ENCODE measurements around the gene RALGPS1. TPM values are rescaled to one million over a fixed set of nuclear protein-coding genes. Genes with fewer than 3 reads are reported as not detected.
"Not testable (repeated sequence)": the region's sequence is repeated elsewhere in the genome, so short reads cannot be mapped to it uniquely, and the experiment has no call there.

RALGPS1 gene
- total RNA-seq, 2 donors from 2014 or later: 1.4 to 13.8 TPM

GRCh38 chr9:127159949-127160610 lies 245.5 kb downstream of the RALGPS1 start:
- no peaks in the 10 kb centered on the region for H3K36me3 Mint-ChIP-seq
- DNase-seq (ENCODE audit: low spot score in 2 of 2): peak in 1 of 2 donors; percentile 44
- no peak for ATAC-seq

GRCh38 chr9:127161081-127161624 lies 246.6 kb downstream of the RALGPS1 start:
- H3K36me3 Mint-ChIP-seq: no peaks in the 10 kb centered on the region
- H3K27ac Mint-ChIP-seq: no peak overlapping the region

More at GRCh38 chr9:127159949-127160610, 245.5 kb downstream of the RALGPS1 start:
- Mint-ChIP-seq H3K27ac (no peak overlapping the region), H3K9me3 (no peaks in the 10 kb centered on the region)

GRCh38 chr9:127162046-127162863 lies 247.7 kb downstream of the RALGPS1 start:
- DNase-seq (ENCODE audit: low spot score in 2 of 2) (peak in 1 of 2 donors; percentile 37), ATAC-seq (peak; percentile 31 to 75)
- H3K36me3 Mint-ChIP-seq: no peaks in the 10 kb centered on the region
- no peak overlapping the region for H3K27ac Mint-ChIP-seq
- no peaks in the 10 kb centered on the region for H3K9me3 Mint-ChIP-seq

More at GRCh38 chr9:127161081-127161624, 246.6 kb downstream of the RALGPS1 start:
- DNase-seq (ENCODE audit: low spot score in 2 of 2) (peak in 1 of 2 donors; percentile 38), ATAC-seq (no peak)
- H3K9me3 Mint-ChIP-seq: no peaks in the 10 kb centered on the region

- Mint-ChIP-seq H3K9me3 (no peaks in the 10 kb centered on the region), H3K36me3 (no peaks in the 10 kb centered on the region), H3K27ac (no peak overlapping the region)
- ATAC-seq (no peak), DNase-seq (ENCODE audit: low spot score in 2 of 2) (no peak)
Observed at GRCh38 chr9:127162864-127163365, 248.3 kb downstream of the RALGPS1 start.

- H3K36me3 Mint-ChIP-seq: no peaks in the 10 kb centered on the region
- peak; percentile 39 to 69 for ATAC-seq
- H3K27ac Mint-ChIP-seq: no peak overlapping the region
- DNase-seq (ENCODE audit: low spot score in 2 of 2): no peak
- no peaks in the 10 kb centered on the region for H3K9me3 Mint-ChIP-seq
Observed at GRCh38 chr9:127163409-127163808, 248.8 kb downstream of the RALGPS1 start.

- H3K36me3 Mint-ChIP-seq: no peaks in the 10 kb centered on the region
- H3K27ac Mint-ChIP-seq: peak overlapping the region in 1 of 2 donors; percentile 48
- no peaks in the 10 kb centered on the region for H3K9me3 Mint-ChIP-seq
- no peak for ATAC-seq
- DNase-seq (ENCODE audit: low spot score in 2 of 2): no peak
Observed at GRCh38 chr9:127165116-127165515, 250.5 kb downstream of the RALGPS1 start.

GRCh38 chr9:127166111-127166510 lies 251.5 kb downstream of the RALGPS1 start:
- H3K9me3 Mint-ChIP-seq: no peaks in the 10 kb centered on the region
- no peak overlapping the region for H3K27ac Mint-ChIP-seq
- DNase-seq (ENCODE audit: low spot score in 2 of 2) (no peak), ATAC-seq (no peak)
- no peaks in the 10 kb centered on the region for H3K36me3 Mint-ChIP-seq

GRCh38 chr9:127166651-127167524 lies 252.3 kb downstream of the RALGPS1 start:
- H3K27ac Mint-ChIP-seq: no peak overlapping the region
- ATAC-seq (no peak), DNase-seq (ENCODE audit: low spot score in 2 of 2) (no peak)
- no peaks in the 10 kb centered on the region for H3K36me3 Mint-ChIP-seq
- H3K9me3 Mint-ChIP-seq: no peaks in the 10 kb centered on the region

- DNase-seq (ENCODE audit: low spot score in 2 of 2) (no peak), ATAC-seq (no peak)
- Mint-ChIP-seq H3K27ac (peak overlapping the region in 1 of 2 donors; percentile 28), H3K9me3 (no peaks in the 10 kb centered on the region), H3K36me3 (no peaks in the 10 kb centered on the region)
Observed at GRCh38 chr9:127167560-127168326, 253.2 kb downstream of the RALGPS1 start.

GRCh38 chr9:127168756-127169574 lies 254.4 kb downstream of the RALGPS1 start:
- DNase-seq (ENCODE audit: low spot score in 2 of 2) (no peak), ATAC-seq (no peak)
- Mint-ChIP-seq H3K36me3 (no peaks in the 10 kb centered on the region), H3K9me3 (no peaks in the 10 kb centered on the region), H3K27ac (no peak overlapping the region)

GRCh38 chr9:127169575-127169883 lies 254.9 kb downstream of the RALGPS1 start:
- no peak for ATAC-seq
- no peak overlapping the region for H3K27ac Mint-ChIP-seq
- no peaks in the 10 kb centered on the region for H3K9me3 Mint-ChIP-seq
- DNase-seq (ENCODE audit: low spot score in 2 of 2): no peak
- no peaks in the 10 kb centered on the region for H3K36me3 Mint-ChIP-seq

GRCh38 chr9:127170103-127170502 lies 255.5 kb downstream of the RALGPS1 start:
- Mint-ChIP-seq H3K9me3 (no peaks in the 10 kb centered on the region), H3K27ac (no peak overlapping the region), H3K36me3 (no peaks in the 10 kb centered on the region)
- ATAC-seq: no peak
- DNase-seq (ENCODE audit: low spot score in 2 of 2): no peak

GRCh38 chr9:127170652-127171051 lies 256.1 kb downstream of the RALGPS1 start:
- DNase-seq (ENCODE audit: low spot score in 2 of 2) (no peak), ATAC-seq (no peak)
- no peaks in the 10 kb centered on the region for H3K36me3 Mint-ChIP-seq
- H3K9me3 Mint-ChIP-seq: no peaks in the 10 kb centered on the region
- no peak overlapping the region for H3K27ac Mint-ChIP-seq

GRCh38 chr9:127171348-127171747 lies 256.8 kb downstream of the RALGPS1 start:
- H3K36me3 Mint-ChIP-seq, H3K27ac Mint-ChIP-seq, ATAC-seq: not testable (repeated sequence)

GRCh38 chr9:127172066-127172707 lies 257.6 kb downstream of the RALGPS1 start:
- no peaks in the 10 kb centered on the region for H3K9me3 Mint-ChIP-seq
- no peaks in the 10 kb centered on the region for H3K36me3 Mint-ChIP-seq
- H3K27ac Mint-ChIP-seq: no peak overlapping the region
- no peak for ATAC-seq
- DNase-seq (ENCODE audit: low spot score in 2 of 2): peak in 1 of 2 donors; percentile 4

More at GRCh38 chr9:127171348-127171747, 256.8 kb downstream of the RALGPS1 start:
- H3K9me3 Mint-ChIP-seq: not testable (repeated sequence)
- peak in 1 of 2 donors; percentile 11 for DNase-seq (ENCODE audit: low spot score in 2 of 2)
